Inflammatory macrophage (primary cell): ENCODE measurements around the gene ALPK3.

Source experiments
- DNase-seq, 2 donors: peaks; one replicate each; pipeline ENCODE4 v3.0.0-alpha.2; 2020 to 2022

ALPK3 gene

DNA sequence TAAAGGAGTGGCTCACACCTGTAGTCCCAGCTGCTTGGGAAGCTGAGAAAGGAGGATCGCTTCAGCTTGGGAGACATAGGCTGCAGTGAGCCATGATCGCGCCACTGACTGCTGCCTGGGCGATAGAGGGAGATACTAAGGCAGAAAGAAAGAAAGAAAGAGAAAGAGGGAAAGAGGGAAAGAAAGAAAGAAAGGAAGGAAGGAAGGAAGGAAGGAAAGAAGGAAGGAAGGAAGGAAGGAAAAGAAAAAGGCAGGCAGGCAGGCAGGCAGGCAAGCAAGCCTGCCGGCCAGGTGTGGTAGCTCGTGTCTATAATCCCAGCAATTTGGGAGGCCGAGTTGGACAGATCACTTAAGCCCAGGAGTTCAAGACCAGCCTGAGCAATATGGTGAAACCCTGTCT is 82.6 kb downstream of the ALPK3 start:
- no peak for DNase-seq

DNA sequence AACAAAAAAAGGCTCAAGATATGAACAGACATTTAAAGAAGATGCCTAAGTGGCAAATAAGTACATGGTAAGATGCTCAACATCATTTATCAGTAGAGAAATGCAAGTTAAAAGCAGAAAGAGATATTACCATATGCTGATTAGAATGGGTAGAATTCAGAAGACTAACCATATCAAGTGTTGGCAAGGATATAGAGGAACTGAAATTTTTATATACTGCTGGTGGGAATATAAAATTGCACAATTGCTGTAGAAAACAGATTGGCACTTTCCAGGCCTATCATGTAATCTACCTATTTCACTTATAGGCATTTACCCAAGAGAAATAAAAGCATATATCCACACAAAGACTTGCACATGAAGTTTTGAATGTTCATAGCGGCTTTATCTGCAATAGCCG is 84.4 kb downstream of the ALPK3 start:
- DNase-seq, result no peak

DNA sequence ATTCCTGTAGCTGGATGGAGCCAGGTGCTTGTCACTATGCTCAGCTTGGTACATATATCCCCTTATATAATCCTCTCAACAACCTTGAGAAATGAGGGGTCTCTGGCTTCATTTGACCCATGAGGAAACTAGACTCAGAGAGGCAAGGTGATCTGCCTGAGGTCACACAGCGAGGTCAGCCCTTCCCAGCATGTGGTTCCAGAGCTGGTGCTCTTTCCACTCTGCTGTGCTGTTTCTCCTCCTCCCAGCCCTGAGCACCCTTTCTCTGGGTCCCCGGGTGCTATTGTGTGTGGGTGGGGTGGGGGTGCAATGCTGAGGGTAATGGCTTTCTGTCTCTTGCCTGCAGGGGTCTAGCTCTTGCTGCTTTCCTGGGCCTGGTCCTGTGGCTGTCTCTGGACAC is 86.6 kb downstream of the ALPK3 start:
- DNase-seq, result no peak

DNA sequence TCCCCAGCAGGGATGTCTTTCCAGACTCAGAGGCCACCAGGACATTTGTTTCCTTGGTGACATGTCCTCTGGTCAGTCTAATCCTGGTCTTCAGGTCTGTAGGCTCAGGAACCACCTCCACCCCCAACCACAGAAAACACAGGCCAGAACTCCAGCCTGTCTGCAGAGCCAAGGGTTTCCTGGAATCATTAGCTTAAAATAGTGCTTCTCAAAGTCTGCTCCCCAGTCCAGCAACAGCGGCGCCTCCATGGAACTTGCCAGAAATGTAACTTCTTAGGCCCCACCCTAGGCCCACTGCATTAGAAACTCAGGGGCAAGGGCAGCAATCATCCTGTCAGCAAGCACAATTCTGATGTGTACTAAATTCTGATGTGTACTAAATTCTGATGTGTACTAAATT is 87.3 kb downstream of the ALPK3 start:
- DNase-seq, result no peak

DNA sequence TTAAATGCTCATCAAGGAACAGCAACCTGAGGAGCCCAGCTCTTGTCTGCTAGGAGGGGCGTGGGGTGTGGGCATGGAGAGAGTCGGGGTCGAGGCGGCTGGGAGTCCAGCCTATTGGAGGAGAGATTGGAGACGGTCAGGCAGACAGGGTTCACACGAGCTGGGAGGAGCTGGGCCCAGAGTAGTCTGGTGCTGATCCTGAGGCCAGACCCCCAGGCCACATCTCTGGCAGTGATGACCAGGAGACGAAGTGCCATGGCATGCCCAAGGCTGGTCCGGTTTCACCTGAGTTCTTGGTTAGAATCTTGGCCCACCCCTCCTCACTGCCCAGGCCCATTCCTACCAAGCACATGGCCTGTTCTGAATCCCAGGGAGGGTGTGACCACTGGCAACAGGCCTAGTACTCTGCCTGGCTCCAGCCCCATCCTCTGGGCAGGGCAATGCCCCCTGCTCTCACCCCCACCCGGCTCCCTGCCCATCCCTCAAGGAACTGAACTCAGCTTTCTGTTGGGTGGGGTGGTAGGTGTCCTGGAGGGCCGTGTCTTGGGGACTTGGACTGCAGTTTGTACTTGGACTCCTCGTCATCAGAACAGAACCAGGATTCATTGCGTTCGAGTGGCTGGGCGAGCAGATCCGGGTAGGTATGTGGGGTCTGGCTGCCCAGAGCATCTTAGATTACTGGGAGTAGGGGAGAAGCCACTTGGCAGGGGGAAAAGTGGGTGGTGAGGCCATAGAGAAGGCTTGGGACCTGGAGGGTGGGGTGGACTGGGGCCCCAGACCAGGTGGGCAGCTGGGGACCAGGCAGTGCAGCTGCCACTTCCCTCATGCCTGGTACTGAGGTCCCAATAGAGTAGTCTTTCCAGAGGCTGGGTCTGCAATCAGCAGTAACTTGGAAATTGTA is 88.1 kb downstream of the ALPK3 start:
- no peak for DNase-seq

DNA sequence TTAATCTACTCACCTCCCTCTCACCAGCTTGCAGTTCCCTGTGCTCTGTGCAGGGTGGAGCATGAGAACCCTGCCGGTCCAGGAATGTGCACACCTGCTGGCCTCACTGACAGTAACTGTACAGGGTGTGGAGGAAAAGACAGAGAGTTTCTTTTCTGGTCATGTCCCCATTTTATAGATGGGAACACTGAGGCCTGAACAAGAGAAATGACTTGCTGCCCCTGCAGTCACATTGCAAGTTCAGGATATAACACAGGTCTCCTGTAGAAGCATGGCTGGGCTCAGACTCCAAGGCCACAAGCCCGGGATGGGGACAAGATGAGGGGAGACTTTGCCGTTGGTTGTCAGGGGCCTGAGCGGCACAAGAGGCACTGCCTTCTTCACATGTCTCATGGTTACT is 90.6 kb downstream of the ALPK3 start:
- DNase-seq, result no peak

DNA sequence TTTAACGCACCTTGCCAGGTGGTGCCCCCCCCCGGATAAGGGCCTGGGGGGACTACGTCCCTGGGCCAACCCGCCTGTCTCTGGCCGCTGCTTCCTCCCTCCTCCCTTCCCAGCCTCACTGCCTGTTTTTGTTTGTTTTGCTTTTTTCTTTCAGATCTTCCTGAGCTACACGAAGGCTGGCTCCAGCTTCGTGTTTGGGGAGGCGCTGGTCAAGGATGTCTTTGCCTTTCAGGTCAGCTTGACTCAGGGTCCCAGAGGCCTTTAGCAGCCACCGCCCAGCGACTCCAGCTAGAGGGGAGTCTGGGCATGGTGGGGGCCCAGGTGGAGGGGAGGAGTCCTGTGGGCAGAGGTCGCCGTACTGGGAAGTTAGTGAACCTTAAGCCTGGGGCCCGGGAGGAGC is 91.4 kb downstream of the ALPK3 start:
- no peak for DNase-seq

DNA sequence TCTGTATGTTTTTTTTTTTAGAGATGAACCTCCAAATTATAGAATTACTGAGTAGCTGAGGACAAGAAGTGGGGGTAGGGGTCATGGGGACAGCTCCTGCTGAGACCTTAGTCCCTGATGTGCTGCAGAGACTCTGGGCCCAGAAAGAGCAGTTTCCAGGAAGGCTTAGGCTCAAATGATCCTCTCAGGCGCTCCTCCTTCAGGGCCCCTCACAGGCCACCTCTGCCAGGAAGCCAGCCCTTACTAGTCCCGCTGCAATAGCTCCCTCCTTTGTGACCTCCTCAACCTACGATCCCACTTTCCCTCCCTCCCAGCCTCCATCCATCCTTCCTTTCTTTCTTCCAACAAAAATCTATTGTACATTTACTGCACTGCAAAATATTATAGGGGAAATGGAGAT is 91.9 kb downstream of the ALPK3 start:
- no peak for DNase-seq

DNA sequence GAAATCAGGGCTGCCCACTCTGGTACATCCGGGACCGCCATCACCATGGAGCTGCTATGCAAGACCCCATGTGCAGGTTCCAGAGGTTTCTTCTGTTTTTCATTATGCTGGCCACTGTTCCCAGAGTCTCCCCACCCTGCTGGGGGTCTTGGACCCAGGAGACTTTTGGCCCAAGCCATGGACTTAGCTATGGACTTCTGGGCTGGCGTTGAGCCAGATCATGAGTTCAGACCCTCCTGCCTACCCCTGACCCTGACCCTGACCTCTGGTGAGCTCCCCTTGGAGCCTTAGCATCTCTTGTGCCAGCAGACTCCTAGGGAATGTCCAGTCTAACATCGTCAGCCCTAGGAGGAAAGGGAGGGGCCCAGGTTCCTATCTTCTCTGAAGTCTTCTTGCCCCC is 92.6 kb downstream of the ALPK3 start:
- no peak for DNase-seq

DNA sequence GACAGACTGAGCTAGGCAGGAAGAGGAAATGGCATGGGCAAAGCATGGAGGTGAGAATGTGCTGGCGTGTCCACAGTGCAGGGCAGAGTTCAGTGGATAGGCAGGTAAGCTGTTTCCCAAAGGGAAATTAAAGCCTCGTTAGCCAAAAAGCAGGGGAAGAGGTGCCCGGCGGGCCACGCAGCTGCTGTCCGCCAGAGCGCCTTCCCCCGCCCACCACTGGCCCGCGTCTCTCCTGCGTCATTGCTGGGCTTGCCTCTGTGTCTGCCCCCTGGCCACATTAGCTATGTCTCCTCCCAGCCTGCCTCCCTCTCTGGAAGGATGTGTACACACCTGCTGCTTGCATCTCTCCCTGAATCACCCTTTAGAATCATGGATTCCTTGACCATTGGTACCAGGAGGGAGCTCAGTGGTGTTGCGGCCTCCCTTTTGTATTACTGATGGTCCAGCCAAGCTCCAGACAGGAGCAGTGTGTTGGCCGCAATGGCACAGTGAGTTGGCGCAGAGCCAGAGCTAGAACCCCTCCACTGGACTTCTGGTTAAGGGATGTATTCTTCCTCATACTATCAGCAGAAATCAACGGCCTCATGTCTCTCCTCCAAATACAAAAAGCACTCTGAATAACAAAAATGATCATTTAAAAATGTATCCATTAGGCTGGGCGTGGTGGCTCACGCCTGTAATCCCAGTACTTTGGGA is 93.9 kb downstream of the ALPK3 start:
- DNase-seq, result no peak

DNA sequence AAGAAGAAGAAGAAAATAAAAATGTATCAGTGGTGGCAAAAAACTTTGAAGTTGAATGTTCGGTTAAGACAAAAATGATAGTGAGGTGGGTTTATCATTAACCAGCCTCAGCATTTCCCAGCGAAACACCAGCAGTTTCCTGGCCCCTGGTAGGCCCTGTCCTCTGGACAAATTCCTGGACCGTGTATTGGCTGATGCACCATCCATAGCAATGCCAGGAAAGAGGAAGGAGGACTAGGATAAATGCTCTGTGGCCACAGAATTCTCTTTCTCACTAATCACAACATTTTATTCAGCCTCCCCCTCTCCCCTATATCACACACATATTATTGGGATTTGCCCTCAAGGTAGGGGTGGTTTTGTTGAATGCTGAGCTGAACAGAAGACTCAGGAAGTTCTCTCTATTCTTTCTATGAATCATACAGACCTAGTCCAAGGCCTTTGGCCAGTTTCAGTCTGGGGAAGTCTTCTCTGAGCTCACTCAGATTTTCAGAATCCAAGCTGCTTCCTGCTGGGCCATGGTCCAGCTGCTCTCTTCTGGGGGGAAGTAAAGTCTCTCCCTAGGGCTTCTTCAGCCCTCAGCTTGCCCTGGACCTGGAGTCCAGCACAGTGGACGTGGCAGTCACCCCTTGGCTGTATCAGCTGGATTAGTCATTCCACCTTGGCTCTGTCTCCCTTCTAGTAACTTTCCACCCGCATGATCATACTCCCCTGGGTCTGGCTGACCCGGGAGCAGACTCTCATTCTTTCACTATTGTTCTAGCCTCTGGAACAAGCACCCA is 94.9 kb downstream of the ALPK3 start:
- peak in 1 of 2 donors; percentile 17 for DNase-seq

DNA sequence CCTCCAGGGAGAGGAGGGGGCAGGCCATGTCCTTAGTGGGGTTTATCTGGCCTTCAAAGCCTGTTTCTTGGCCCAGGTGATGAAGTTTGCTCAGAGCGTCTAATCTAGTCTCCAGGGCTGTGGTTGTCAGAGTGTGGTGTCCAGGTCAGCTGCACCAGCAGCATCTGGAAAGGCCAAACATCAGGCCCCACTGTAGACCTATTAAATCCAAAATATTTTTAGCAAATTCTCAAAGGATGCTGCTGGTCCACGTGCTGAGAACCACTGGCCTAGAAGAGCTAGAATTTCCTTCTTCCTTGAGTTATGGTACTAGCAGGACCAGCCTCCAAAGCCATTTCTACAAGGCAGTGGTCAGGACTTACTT is 96.2 kb downstream of the ALPK3 start:
- no peak for DNase-seq

DNA sequence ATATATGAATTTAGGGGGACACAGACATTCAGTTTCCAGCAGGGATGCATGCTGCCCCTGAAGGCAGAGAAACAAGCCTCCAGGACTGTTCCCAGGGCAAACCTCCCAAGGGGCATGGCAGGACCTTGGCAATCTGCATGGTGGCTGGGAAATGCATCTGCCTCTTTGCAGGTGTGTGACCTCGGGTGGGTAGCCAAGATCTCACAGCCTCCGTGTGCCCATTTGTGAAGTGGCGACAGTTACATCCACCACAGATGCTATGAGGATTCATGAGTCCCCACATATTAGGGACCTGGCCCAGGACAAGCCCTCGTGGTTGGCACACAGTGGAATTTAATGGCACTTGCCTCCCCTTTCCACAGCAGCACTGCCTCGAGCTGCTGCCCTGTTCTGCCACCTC is 97.2 kb downstream of the ALPK3 start:
- DNase-seq, result no peak

DNA sequence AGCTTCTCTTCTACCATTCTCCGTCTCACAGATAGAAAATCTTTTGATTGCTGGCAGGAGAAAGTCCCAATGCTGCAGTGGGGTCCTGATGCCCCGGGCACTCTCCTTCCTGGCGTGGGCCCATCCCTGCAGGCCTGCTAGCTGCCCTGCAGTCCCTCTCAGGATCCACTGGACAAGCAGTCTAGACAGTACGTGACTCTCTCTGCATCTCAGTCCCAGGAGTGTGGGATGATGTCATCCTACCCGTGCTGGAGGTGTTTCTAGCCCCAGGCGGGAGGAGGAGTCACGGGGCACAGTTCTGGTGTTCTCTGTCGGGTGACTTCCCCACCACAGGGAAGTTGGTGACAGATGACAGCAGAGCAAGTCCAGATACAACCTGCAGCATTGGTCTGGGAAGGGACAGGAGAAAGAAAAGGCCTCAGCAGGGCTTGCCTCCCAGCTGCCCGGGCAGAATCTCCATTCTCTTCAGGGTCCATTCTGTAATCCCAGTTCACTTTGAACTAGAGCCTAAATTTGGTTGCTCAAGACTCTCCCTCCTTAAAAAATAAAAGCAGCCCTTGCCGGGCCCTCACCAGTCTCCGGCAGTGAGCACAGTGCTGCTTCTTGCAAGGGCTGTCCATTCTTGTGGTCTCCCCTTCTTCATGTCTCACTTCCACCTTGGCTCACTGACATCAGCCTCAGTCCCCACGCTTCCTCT is 97.9 kb downstream of the ALPK3 start:
- DNase-seq, result peak; percentile 57 to 67

DNA sequence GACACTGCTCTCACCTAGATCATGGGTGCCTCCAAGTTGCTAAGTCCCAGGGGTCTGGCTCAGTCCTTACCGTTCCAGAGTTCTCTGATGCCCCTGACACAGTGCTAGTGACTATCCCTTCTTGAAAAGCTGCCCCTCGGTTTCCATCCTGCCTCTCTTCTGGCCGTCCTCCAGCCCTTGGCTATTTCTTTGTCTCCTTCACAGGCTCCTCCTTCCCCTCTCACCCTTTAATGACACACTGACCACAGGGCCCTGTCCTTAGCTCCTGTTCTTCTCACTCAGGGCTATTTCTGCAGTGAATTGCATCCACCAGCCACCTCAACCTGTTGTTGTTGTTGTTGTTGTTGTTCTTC is 98.4 kb downstream of the ALPK3 start:
- DNase-seq, result no peak

DNA sequence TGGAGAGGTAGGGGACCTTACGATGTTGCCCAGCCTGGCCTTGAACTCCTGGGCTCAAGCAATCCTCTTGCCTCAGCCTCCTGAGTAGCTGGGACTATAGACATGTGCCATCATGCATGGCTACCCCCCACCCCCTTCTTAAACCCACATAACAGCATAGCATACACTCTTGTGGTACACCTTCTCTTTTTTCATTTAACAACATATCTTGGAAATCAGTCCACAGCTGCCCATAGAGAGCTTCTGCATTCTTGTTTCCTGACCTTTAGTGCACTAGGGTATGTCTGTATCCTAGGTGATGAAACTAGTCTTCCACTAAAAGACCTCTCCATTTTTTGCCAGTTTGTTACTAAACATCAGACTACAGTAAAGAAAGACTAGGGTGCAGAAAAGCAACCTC is 100.3 kb downstream of the ALPK3 start:
- no peak for DNase-seq

DNA sequence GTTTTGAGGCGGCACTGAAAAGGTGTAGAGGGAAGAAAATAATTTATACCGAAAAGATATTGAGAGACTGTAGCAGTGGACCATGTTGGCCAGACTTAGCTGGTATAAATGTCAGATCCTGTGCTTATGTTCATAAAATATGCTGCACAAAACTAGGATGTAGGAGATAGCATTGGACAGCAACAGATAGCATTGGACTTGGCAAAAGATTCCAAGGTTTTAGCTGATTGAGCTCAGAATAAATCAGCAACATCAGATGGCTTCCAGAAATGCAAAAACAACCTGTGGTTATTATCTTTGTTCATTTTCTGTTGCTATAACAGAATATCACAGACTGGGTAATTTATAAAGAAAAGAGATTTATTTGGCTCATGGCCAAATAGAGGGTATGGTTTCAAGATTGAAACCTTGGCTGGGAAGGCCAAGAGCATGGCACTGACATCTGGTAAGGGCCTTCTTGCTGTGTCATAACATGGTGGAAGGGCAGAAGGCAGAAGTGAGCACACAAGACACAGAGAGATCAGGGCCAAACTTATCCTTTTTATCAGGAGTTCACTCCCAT is 102.0 kb downstream of the ALPK3 start:
- no peak for DNase-seq

DNA sequence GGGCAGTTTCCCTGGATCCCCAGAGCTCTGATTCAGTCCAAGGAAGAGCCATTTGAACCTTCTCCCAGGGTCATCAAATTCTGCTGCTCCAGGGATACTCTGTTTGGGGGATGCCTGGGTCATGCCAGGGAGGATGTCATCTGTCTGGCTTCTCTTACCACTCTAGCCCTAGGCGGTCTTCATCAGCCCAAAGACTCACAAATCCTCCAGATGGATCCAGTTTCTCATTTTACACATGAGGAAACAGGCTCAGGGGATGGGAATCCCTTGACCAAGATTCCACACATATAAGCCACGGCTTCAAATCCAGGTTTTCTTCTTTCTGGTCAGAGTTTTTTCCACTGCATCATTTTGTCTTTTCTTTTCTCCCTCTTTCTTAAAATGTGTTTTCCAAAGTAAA is 104.0 kb downstream of the ALPK3 start:
- DNase-seq, result no peak

DNA sequence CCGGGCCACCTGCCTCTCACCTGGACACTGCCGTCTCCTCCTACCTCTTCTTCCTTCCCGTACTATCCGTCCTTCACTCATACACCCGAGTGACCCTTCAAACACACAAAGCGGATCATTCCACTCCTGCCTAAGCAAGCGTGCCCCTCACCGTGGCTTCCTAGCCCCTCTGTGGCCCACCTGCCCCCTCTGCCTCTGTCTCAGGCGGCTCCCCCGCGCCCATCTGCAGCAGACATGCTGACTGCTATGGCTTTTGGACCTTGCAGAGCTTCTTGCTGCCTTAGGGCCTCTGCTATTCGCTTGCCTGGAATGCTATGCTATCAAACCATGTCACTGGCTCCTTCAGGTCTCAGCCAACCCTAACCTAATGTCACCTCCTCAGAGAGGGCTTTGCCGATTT is 105.4 kb downstream of the ALPK3 start:
- no peak for DNase-seq
